ENCODE results near the gene CPTP.

DNA sequence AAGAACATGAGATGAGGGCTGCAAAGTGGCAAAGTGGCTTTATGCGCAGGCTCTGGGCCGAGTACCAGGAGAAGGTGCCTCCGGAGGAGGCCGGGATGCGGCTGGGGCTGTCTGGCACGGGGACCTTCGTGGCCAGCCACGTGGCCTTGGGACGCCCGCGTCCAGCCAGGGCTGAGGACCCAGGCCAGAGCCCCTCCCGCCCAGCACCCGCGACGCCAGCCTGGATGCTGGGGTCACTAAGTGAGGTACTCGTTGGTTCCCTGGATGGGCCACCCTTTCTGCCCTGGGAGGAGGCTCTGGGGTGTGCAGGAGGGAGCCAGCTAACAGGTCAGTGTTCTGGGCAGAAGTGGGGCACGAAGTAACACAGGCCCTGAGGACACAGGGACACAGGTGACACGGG is 31.8 kb upstream of the CPTP start:
- TF ChIP-seq, protein P1, sequence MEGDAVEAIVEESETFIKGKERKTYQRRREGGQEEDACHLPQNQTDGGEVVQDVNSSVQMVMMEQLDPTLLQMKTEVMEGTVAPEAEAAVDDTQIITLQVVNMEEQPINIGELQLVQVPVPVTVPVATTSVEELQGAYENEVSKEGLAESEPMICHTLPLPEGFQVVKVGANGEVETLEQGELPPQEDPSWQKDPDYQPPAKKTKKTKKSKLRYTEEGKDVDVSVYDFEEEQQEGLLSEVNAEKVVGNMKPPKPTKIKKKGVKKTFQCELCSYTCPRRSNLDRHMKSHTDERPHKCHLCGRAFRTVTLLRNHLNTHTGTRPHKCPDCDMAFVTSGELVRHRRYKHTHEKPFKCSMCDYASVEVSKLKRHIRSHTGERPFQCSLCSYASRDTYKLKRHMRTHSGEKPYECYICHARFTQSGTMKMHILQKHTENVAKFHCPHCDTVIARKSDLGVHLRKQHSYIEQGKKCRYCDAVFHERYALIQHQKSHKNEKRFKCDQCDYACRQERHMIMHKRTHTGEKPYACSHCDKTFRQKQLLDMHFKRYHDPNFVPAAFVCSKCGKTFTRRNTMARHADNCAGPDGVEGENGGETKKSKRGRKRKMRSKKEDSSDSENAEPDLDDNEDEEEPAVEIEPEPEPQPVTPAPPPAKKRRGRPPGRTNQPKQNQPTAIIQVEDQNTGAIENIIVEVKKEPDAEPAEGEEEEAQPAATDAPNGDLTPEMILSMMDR (IDR thresholded peaks at IDR 0.05), result no peak
- TF ChIP-seq POLR2A (IDR thresholded peaks at IDR 0.05) (no peak), EP300 (IDR thresholded peaks at IDR 0.05) (no peak)
